ENCODE measurements around the gene PRKCE. TPM values are rescaled to one million over a fixed set of nuclear protein-coding genes. Genes with fewer than 3 reads are reported as not detected.
"Not testable (repeated sequence)": the region's sequence is repeated elsewhere in the genome, so short reads cannot be mapped to it uniquely, and the experiment has no call there.

Gene PRKCE
- total and polyA plus RNA-seq, 2 of the 8 experiments (the other 6 are each of a cell fraction or from before 2014, with no cell fraction given): 0.54 to 2.1 TPM

DNA sequence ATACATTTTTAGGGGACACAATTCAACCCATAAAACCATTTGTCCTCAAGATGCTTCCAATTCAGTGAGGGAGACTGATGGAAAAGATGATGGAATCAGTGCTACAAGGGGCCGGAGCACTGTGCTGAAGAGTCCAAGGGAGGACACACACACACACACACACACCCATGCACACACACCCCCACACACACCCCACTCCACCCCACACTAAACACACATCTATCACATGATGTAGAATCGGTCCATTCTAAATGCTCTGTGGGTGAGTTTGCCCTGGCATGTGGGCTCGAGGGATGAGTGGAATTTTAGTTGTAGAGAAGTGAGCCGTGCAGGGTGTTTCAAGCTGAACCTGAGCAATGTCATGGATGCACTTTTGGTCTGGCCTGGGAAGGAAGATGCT is 41.1 kb downstream of the PRKCE start (continued):
- TF ChIP-seq, protein P1, sequence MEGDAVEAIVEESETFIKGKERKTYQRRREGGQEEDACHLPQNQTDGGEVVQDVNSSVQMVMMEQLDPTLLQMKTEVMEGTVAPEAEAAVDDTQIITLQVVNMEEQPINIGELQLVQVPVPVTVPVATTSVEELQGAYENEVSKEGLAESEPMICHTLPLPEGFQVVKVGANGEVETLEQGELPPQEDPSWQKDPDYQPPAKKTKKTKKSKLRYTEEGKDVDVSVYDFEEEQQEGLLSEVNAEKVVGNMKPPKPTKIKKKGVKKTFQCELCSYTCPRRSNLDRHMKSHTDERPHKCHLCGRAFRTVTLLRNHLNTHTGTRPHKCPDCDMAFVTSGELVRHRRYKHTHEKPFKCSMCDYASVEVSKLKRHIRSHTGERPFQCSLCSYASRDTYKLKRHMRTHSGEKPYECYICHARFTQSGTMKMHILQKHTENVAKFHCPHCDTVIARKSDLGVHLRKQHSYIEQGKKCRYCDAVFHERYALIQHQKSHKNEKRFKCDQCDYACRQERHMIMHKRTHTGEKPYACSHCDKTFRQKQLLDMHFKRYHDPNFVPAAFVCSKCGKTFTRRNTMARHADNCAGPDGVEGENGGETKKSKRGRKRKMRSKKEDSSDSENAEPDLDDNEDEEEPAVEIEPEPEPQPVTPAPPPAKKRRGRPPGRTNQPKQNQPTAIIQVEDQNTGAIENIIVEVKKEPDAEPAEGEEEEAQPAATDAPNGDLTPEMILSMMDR (IDR thresholded peaks at IDR 0.05; ENCODE audit: control extremely low read depth in 1 of 3, insufficient read depth in 1 of 3, low read depth in 1 of 3, low read length in 3 of 3): no peak
- no peak for TF ChIP-seq GTF2F1 (IDR thresholded peaks at IDR 0.05; ENCODE audit: borderline replicate concordance, low read depth, low read length)

DNA sequence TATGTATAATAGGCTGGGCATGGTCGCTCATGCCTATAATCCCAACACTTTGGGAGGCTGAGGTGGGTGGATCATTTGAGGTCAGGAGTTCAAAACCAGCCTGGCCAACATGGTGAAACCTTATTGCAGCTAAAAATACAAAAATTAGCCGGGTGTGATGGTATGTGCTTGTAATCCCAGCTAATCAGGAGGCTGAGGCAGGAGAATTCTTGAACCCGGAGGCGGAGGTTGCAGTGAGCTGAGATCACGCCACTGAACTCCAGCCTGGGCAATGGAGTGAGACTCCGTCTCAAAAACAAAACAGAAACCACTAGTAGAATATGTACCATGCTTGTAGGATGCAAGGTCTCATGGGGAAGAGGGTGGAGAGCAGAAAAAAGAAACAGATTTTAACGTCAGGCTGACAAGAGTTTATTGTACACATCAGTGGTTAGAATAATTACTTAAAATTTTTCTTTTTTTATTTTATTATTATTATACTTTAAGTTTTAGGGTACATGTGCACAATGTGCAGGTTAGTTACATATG is 44.1 kb downstream of the PRKCE start:
- H2BK15ac ChIP-seq (ENCODE audit: low read length); H2BK5ac ChIP-seq (ENCODE audit: low read depth, low read length); H3K56ac ChIP-seq (replicated peaks; ENCODE audit: insufficient read length, low read depth, low read length); H3K4me2 ChIP-seq (ENCODE audit: insufficient read depth in 1 of 2, low read depth in 2 of 2, low read length in 2 of 2); H3K18ac ChIP-seq (ENCODE audit: extremely low read depth, low read length); H2BK120ac ChIP-seq (replicated peaks; ENCODE audit: low read depth, low read length); H3K9ac ChIP-seq (replicated peaks in 1 of 4; ENCODE audit: extremely low read depth in 1 of 4, low read depth in 3 of 4, low read length in 3 of 4); H3K23ac ChIP-seq (ENCODE audit: insufficient read length); H3K27ac ChIP-seq (ENCODE audit: low read depth, low read length); DNase-seq (ENCODE audit: low read depth in 1 of 2, low spot score in 2 of 2); H2BK20ac ChIP-seq (ENCODE audit: low read length); H4K91ac ChIP-seq (replicated peaks; ENCODE audit: insufficient read length, low read length); CTCF ChIA-PET (ENCODE audit: partially characterized antibody); H4K8ac ChIP-seq (ENCODE audit: extremely low read depth, insufficient read depth, low read length); H2BK12ac ChIP-seq (ENCODE audit: low read depth, low read length); H3K14ac ChIP-seq (ENCODE audit: insufficient read length); H3K79me1 ChIP-seq (ENCODE audit: low read depth, low read length); H4K5ac ChIP-seq (ENCODE audit: insufficient read length, low read depth, low read length); H3K4me3 ChIP-seq (ENCODE audit: extremely low read depth in 1 of 4, insufficient read depth in 2 of 4, low read depth in 3 of 4, low read length in 4 of 4); H3K36me3 ChIP-seq (ENCODE audit: control insufficient read depth in 2 of 4, insufficient read depth in 4 of 4, low read length in 3 of 4); H2AFZ ChIP-seq (ENCODE audit: low read length); FAIRE-seq; H3K23me2 ChIP-seq (ENCODE audit: low read depth, low read length); H3K4me1 ChIP-seq (replicated peaks in 1 of 4; ENCODE audit: control insufficient read depth in 3 of 4, insufficient read depth in 4 of 4, low read length in 3 of 4); H3K9me3 ChIP-seq (ENCODE audit: insufficient read depth in 2 of 2, low read depth in 1 of 2, low read length in 1 of 2); H3K4ac ChIP-seq (replicated peaks; ENCODE audit: insufficient read length, low read depth, low read length); H4K20me1 ChIP-seq (replicated peaks in 1 of 2; ENCODE audit: control insufficient read depth in 1 of 2, insufficient read depth in 2 of 2, low read length in 2 of 2); POLR2A ChIA-PET (ENCODE audit: partially characterized antibody); H3K79me2 ChIP-seq (ENCODE audit: control insufficient read depth in 1 of 2, insufficient read depth in 2 of 2, low read length in 2 of 2); H3K27me3 ChIP-seq (replicated peaks in 1 of 4; ENCODE audit: control insufficient read depth in 3 of 4, extremely low read depth in 1 of 4, insufficient read depth in 3 of 4, low read length in 3 of 4); H2AK5ac ChIP-seq (ENCODE audit: low read depth, low read length): not testable (repeated sequence)
- 87% methylated on average over 7 of the region's 7 CpGs; no CpG with 5 or more reads in 1 of the 2 experiments for WGBS, 2 experiments (ENCODE audit: extremely low coverage in 1 of 2, insufficient coverage in 1 of 2, insufficient read length in 1 of 2, insufficient replicate concordance in 2 of 2, low coverage in 1 of 2, low lambda C conversion rate in 2 of 2, missing lambda C conversion rate in 1 of 2)
